KMS-11 (cell line): Measurements from ENCODE around the gene SCO2.

Source experiments
- H2AFZ ChIP-seq: fragments of 200-600 bp; sonication (generic); 2 replicates; pipeline ENCODE4 v1.6.1; 2016; ENCODE audit warnings: antibody characterized with exemption, mixed run types, low read depth
- H3K27ac ChIP-seq: fragments of 200-600 bp; sonication (generic); 2 replicates; pipeline ENCODE4 v1.6.1; 2016; ENCODE audit warnings: mild to moderate bottlenecking, mixed run types
- H3K27me3 ChIP-seq: fragments of 200-600 bp; sonication (generic); 2 replicates; pipeline ENCODE4 v1.6.1; 2017; ENCODE audit warnings: mild to moderate bottlenecking, low read depth, mixed run types, moderate library complexity; ENCODE audit not compliant: insufficient read depth
- H3K36me3 ChIP-seq: fragments of 200-600 bp; sonication (generic); 2 replicates; pipeline ENCODE4 v1.6.1; 2017; ENCODE audit warnings: mild to moderate bottlenecking, mixed run types; ENCODE audit not compliant: insufficient read depth
- H3K4me1 ChIP-seq: fragments of 200-600 bp; sonication (generic); 2 replicates; pipeline ENCODE4 v1.6.1; 2016; ENCODE audit warnings: mild to moderate bottlenecking, low read depth, mixed run types; ENCODE audit not compliant: poor library complexity, severe bottlenecking
- H3K4me2 ChIP-seq: fragments of 200-600 bp; sonication (generic); 2 replicates; pipeline ENCODE4 v1.7.0; 2016; ENCODE audit warnings: mild to moderate bottlenecking, mixed run types
- H3K4me3 ChIP-seq: fragments of 200-600 bp; sonication (generic); IDR thresholded peaks from 2 replicates; pipeline ENCODE4 v1.6.1; 2017; ENCODE audit warnings: low read depth, low read length, mixed read lengths; ENCODE audit not compliant: insufficient read depth
- H3K79me2 ChIP-seq: fragments of 200-600 bp; sonication (generic); 2 replicates; pipeline ENCODE4 v1.6.1; 2016; ENCODE audit warnings: low read depth, mixed run types; ENCODE audit not compliant: insufficient read depth
- H3K9ac ChIP-seq: fragments of 200-600 bp; sonication (generic); 2 replicates; pipeline ENCODE4 v1.6.1; 2016; ENCODE audit warnings: mild to moderate bottlenecking, mixed run types
- H4K20me1 ChIP-seq: fragments of 200-600 bp; sonication (generic); 2 replicates; pipeline ENCODE4 v1.6.1; 2016; ENCODE audit warnings: mild to moderate bottlenecking, mixed run types; ENCODE audit not compliant: insufficient read depth
- TF ChIP-seq, protein P1 (sequence below): fragments of 200-600 bp; sonication (generic); conservative IDR thresholded peaks from 2 replicates; pipeline ENCODE4 v1.6.1; 2017; ENCODE audit warnings: low read depth, mild to moderate bottlenecking, antibody characterized with exemption, low read length, moderate library complexity, mixed read lengths

SCO2 gene

DNA sequence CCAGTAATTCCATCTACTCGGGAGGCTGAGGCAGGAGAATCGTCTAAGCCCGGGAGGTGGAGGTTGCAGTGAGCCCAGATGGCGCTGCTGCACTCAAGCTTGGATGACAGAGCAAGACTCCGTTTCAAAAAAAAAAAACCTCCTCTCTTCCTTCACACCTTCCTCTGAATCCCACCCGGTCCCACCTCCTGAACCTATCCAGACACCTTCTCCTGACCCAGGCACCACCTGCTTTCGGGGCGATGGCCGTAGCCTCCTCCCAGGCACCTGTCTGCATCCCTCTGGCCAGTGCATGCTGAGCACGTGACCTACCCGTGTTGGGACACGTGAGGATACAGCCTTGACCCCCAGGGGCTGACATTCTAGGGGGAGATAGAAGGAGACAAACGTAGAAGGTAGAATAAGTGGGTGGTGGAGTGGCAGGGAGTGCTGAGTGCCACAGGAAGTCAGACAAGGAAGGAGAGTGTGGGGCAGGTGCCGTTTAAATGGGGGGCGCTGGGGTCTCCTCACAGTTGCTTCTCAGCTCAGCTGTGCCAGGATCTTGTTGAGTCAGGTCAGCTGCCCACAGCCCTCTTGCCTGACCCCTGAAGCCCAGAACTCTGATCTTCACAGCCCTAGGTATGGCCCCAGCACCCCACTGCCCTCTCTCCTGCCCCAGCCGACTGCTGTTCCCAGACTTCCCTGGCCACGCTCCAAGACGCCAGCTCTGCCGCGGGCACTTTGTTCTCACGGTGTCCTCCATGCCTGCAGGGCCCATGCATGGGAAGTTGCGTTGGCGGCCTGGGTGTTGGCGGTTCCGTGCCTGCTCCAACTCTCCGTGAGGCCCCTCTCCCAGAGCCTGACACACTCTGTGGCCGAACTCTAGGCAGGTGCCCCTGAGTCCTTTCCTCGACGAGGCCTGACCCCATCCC, 39.9 kb downstream of the SCO2 start:
- Histone ChIP-seq H3K36me3 (no peaks in the 10 kb centered on the region), H3K4me2 (no peak overlapping the region), H3K27me3 (no peaks in the 10 kb centered on the region), H3K27ac (no peak overlapping the region), H3K79me2 (no peaks in the 10 kb centered on the region), H3K4me1 (no peaks in the 10 kb centered on the region), H4K20me1 (no peaks in the 10 kb centered on the region), H3K4me3 (no peak overlapping the region), H3K9ac (no peak overlapping the region), H2AFZ (no peak overlapping the region)
- TF ChIP-seq, protein P1, sequence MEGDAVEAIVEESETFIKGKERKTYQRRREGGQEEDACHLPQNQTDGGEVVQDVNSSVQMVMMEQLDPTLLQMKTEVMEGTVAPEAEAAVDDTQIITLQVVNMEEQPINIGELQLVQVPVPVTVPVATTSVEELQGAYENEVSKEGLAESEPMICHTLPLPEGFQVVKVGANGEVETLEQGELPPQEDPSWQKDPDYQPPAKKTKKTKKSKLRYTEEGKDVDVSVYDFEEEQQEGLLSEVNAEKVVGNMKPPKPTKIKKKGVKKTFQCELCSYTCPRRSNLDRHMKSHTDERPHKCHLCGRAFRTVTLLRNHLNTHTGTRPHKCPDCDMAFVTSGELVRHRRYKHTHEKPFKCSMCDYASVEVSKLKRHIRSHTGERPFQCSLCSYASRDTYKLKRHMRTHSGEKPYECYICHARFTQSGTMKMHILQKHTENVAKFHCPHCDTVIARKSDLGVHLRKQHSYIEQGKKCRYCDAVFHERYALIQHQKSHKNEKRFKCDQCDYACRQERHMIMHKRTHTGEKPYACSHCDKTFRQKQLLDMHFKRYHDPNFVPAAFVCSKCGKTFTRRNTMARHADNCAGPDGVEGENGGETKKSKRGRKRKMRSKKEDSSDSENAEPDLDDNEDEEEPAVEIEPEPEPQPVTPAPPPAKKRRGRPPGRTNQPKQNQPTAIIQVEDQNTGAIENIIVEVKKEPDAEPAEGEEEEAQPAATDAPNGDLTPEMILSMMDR = no peak

DNA sequence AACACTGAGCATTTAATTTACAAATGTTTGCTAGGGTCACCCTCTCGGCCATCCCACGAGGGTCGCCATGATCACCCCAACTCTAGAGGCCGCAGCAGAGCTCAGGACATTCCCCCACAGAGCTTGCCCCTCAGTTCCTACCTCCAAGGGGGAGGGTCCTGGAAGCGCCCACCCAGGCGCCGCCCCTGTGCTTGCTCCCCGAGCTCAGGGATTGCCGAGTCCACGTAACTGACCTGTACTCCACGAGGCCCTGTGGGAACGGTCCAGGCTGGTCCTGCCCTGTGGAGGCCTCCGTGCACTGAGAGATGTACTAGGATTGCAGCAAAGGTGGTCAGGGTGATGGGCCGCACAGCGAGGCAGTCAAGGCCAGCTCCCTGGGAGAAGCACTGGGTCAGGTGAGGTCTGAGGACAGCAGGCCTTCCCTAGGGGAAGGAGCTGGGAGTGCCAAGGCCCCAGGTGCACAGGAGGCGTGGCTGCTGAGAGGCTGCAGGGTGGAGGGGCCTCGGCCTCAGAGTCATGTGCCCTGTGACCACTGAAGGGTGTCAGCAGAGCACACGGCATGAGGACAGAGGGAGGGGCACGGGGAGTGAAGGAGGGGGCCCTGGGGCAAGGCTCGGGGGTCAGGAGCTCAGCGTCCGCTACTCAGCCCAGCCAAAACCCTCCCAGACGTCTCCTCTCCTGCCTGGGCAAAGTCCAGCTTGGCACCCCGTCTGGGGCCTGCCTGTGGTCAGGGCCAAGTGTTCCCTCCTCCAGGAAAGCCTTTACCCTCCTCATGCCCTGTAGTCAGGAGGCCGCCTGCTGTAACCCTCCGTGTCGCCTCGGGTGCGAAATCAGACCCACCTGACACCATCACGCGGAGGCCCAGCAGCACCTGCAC, 41.2 kb downstream of the SCO2 start:
- H3K9ac ChIP-seq = no peak overlapping the region
- no peaks in the 10 kb centered on the region for H3K27me3 ChIP-seq
- no peak overlapping the region for H3K27ac ChIP-seq
- H3K36me3 ChIP-seq = no peaks in the 10 kb centered on the region
- H3K4me2 ChIP-seq = no peak overlapping the region
- no peaks in the 10 kb centered on the region for H3K79me2 ChIP-seq
- no peaks in the 10 kb centered on the region for H3K4me1 ChIP-seq
- no peak overlapping the region for H3K4me3 ChIP-seq
- H2AFZ ChIP-seq = no peak overlapping the region
- no peaks in the 10 kb centered on the region for H4K20me1 ChIP-seq
- TF ChIP-seq, protein P1 = no peak

DNA sequence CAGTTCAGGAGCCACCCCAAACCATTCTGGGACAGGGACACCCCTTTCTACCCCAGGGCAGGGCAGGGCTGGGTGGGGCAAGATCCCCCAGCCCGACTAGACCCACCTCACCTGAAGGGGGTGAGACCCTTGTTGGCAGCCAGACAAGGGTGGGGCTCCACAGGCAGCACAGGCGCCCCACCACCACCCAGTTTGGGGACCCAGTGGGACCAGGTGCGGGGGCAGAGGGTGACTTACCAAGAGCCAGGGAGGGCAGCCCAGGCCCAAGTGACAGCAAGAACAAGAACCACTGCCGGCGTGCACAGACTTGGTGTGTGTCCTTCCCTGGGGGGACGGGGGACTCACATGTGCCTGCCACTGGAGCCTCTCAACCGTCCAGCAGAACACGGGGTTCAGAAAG, 41.8 kb downstream of the SCO2 start:
- H3K9ac ChIP-seq = no peak overlapping the region
- H3K79me2 ChIP-seq = no peaks in the 10 kb centered on the region
- TF ChIP-seq, protein P1 = no peak
- no peak overlapping the region for H3K4me3 ChIP-seq
- H3K4me1 ChIP-seq = no peaks in the 10 kb centered on the region
- H2AFZ ChIP-seq = no peak overlapping the region
- no peaks in the 10 kb centered on the region for H3K27me3 ChIP-seq
- no peak overlapping the region for H3K27ac ChIP-seq
- H3K36me3 ChIP-seq = no peaks in the 10 kb centered on the region
- H3K4me2 ChIP-seq = no peak overlapping the region
- H4K20me1 ChIP-seq = no peaks in the 10 kb centered on the region

DNA sequence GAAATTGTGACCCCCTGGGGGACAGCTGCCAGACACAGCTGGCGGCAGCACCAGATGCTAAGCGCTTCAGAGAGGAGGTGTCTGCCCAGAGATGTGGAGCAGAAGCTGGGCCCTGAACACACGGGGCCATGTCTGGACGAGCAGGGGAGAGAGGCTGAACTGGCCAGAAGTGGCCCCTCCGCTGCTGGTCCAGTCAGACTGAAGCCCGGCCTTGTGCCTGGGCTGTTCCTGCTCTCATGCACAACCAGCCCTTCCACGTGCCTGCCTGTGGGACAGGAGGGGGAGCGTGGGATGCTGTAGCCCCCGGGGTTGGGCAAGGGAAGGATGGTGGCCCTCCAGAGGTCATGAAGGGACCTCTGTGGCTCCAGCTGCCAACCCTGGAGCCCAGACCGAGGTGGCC, 42.3 kb downstream of the SCO2 start:
- Histone ChIP-seq H3K4me2 (no peak overlapping the region), H3K27ac (no peak overlapping the region), H3K4me3 (no peak overlapping the region), H3K27me3 (no peaks in the 10 kb centered on the region), H3K4me1 (no peaks in the 10 kb centered on the region), H2AFZ (no peak overlapping the region), H3K79me2 (no peaks in the 10 kb centered on the region), H4K20me1 (no peaks in the 10 kb centered on the region), H3K36me3 (no peaks in the 10 kb centered on the region), H3K9ac (no peak overlapping the region)
- TF ChIP-seq, protein P1 = no peak
